Skeletal muscle tissue (tissue), 4 donors: Measurements from ENCODE around the gene LCNL1. TPM values are rescaled to one million over a fixed set of nuclear protein-coding genes. Genes with fewer than 3 reads are reported as not detected.

Experiments used
- H3K27ac ChIP-seq: one replicate; pipeline ENCODE4 v1.7.0; 2013; ENCODE audit warnings: mild to moderate bottlenecking, low read depth, low read length, inconsistent platforms
- H3K27me3 ChIP-seq, 3 donors: one replicate each; pipeline ENCODE4 v1.7.0; 2013; ENCODE audit warnings: low read length in 3 of 3; ENCODE audit not compliant: control insufficient read depth in 3 of 3, insufficient read depth in 3 of 3
- H3K36me3 ChIP-seq, 3 donors: one replicate each; pipeline ENCODE4 v1.7.0; 2013; ENCODE audit warnings: low read length in 3 of 3; ENCODE audit not compliant: control insufficient read depth in 3 of 3, insufficient read depth in 3 of 3
- H3K4me1 ChIP-seq, 3 donors: one replicate each; pipeline ENCODE4 v1.7.0; 2013; ENCODE audit warnings: low read length in 3 of 3, mild to moderate bottlenecking in 3 of 3; ENCODE audit not compliant: control insufficient read depth in 3 of 3, insufficient read depth in 3 of 3
- H3K4me3 ChIP-seq, 3 donors: one replicate each; pipeline ENCODE4 v1.7.0; 2013; ENCODE audit warnings: low read length in 3 of 3
- H3K9ac ChIP-seq, 3 donors: one replicate each; pipeline ENCODE4 v1.7.0; 2013; ENCODE audit warnings: low read length in 3 of 3, mild to moderate bottlenecking in 3 of 3, moderate library complexity in 2 of 3, low read depth in 1 of 3
- H3K9me3 ChIP-seq, 3 donors: one replicate each; pipeline ENCODE4 v1.7.0; 2013; ENCODE audit warnings: low read length in 3 of 3; ENCODE audit not compliant: control insufficient read depth in 3 of 3
- total RNA-seq: library from RNA; depleted of rRNA; stranded (reverse); fragments of >200 nt; gene quantifications from one replicate; pipeline ENCODE4 v1.2.3, GENCODE V29; 2014
- donor health status: Osteomylitis.

LCNL1 gene
- total RNA-seq, result under 0.01 TPM

- Histone ChIP-seq H3K4me1 (peaks cover 1 to 18% (median 12%) of the 10 kb centered on the region in 3 donors), H3K36me3 (no peaks in the 10 kb centered on the region), H3K4me3 (no peak within 1 kb of the TSS), H3K27ac (no peak within 1 kb of the TSS), H3K27me3 (peaks cover 21 to 33% (median 30%) of the 10 kb centered on the region in 3 donors), H3K9ac (no peak within 1 kb of the TSS), H3K9me3 (no peaks in the 10 kb centered on the region)
Measured at GRCh38 chr9:136982232-136983051, at the start of gene LCNL1. Gene LCNL1 (plus strand): TSS chr9:136982993. CDS start chr9:136983587, 594 bp downstream.

DNA sequence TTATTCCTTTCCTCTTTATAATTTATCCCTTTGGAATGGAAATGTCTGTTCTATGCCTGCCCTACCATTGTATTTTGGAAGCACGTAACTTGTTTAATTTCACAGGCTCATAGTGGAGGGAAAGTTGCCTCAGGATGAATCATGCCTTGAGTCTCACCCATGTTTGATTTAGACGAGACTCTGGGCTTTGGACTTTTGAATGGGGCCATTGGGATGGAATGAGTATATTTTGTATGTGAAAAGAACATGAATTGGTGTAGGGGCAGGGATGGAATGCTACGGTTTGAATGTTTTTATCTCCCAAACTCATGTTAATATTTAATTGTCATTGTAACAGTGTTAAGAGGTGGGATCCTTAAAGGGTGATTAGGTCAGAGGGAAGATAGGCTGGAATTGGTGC lies 48.5 kb upstream of the LCNL1 start:
- Histone ChIP-seq H3K9ac (no peak overlapping the region), H3K9me3 (no peaks in the 10 kb centered on the region), H3K36me3 (peaks cover 0 to 4% (median 0%) of the 10 kb centered on the region in 3 donors), H3K4me1 (peaks cover 10 to 27% (median 15%) of the 10 kb centered on the region in 3 donors), H3K27me3 (no peaks in the 10 kb centered on the region), H3K4me3 (no peak overlapping the region), H3K27ac (no peak overlapping the region)

DNA sequence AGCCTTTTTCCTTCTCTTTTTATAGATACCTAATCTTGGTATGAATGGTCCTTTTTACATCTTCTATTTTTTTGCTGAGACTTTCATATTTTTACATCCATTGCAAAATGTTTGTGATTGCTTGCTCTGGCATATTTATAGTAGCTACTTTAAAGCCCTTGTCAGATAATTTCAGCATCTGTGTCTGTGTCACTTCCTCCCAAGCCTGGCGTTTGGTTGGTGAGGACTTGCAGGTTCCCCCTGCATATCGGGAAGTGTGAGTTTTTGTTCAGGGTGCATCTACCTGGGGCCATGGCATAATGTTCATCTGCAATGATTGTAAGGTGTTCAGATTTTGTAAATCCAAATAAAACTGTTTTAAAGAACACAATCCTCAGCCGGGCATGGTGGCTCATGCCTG lies 47.1 kb upstream of the LCNL1 start:
- no peaks in the 10 kb centered on the region for H3K9me3 ChIP-seq
- H3K9ac ChIP-seq, result no peak overlapping the region
- H3K4me3 ChIP-seq, result no peak overlapping the region
- peaks cover 13 to 29% (median 13%) of the 10 kb centered on the region in 3 donors for H3K4me1 ChIP-seq
- no peaks in the 10 kb centered on the region for H3K27me3 ChIP-seq
- no peak overlapping the region for H3K27ac ChIP-seq
- H3K36me3 ChIP-seq, result peaks cover 5 to 9% (median 5%) of the 10 kb centered on the region in 3 donors

DNA sequence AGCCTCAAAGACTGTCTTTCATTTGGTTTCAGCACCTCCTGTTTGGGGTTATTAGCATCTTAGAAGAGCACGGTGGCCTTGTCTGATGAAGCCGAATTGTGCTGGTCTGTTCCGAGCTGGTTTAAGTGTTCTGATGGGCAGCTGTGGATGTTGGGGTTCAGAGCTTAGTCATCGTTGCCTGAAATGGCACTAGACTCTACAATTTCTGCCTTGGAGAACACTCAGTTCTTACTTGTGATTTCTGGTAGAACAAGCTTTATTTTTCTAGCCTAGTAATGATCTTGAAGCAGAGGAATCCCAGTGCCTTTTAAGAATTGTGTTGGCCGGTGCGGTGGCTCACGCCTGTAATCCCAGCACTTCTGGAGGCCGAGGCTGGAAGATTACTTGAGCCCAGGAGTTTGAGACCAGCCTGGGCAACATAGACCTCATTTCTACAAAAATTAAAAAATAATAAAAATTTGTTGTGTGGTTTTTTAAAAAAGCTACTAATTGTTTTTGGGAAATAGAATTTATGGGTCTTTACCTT lies 46.1 kb upstream of the LCNL1 start:
- H3K4me3 ChIP-seq, result no peak overlapping the region
- H3K27me3 ChIP-seq, result no peaks in the 10 kb centered on the region
- no peak overlapping the region for H3K27ac ChIP-seq
- H3K9ac ChIP-seq, result no peak overlapping the region
- peaks cover 21 to 39% (median 23%) of the 10 kb centered on the region in 3 donors for H3K4me1 ChIP-seq
- peaks cover 16 to 19% (median 16%) of the 10 kb centered on the region in 3 donors for H3K36me3 ChIP-seq
- peaks cover 0 to 2% (median 0%) of the 10 kb centered on the region in 3 donors for H3K9me3 ChIP-seq

GRCh38 chr9:136937186-136938001 lies 45.4 kb upstream of the LCNL1 start:
- peaks cover 22 to 46% (median 30%) of the 10 kb centered on the region in 3 donors for H3K4me1 ChIP-seq
- H3K36me3 ChIP-seq, result peaks cover 22 to 25% (median 23%) of the 10 kb centered on the region in 3 donors
- H3K27ac ChIP-seq, result peak overlapping the region; percentile 2
- peaks cover 0 to 2% (median 0%) of the 10 kb centered on the region in 3 donors for H3K9me3 ChIP-seq
- peak overlapping the region in 1 of 3 donors; percentile 16 for H3K9ac ChIP-seq
- H3K27me3 ChIP-seq, result no peaks in the 10 kb centered on the region
- no peak overlapping the region for H3K4me3 ChIP-seq

DNA sequence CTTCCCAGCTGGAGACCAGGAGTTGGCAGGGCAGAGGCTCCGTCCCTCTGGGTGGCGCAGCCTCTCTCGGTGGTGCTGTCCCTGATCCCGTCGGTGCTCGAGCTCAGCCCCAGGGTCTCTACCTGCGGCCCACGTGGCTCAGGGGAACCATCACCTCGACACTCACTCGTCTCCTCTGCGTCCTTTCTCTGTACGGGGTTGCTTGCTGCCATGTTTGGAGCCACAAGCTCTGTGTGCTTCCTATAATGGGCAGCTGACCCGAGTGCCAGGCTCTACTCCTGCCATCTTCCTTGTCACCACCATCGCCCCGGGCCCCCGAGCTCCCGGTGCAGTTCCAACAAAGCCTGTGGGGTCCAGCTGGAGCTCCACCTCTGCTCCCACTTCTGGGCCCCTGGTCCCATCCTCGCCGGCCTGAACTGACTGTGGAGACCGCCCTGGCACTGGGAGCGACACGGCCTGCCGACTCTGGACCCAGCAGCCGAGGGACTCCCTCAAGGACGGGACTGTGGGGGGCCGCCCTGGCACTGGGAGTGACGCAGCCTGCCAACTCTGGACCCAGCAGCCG lies 43.3 kb upstream of the LCNL1 start:
- Histone ChIP-seq H3K9ac (peak overlapping the region; percentile 61 to 98 (median 70)), H3K27ac (peak overlapping the region; percentile 97), H3K4me1 (peaks cover 35 to 54% (median 43%) of the 10 kb centered on the region in 3 donors), H3K36me3 (peaks cover 25 to 32% (median 29%) of the 10 kb centered on the region in 3 donors), H3K27me3 (no peaks in the 10 kb centered on the region), H3K9me3 (peaks cover 0 to 2% (median 0%) of the 10 kb centered on the region in 3 donors), H3K4me3 (peak overlapping the region in 1 of 3 donors; percentile 49)

DNA sequence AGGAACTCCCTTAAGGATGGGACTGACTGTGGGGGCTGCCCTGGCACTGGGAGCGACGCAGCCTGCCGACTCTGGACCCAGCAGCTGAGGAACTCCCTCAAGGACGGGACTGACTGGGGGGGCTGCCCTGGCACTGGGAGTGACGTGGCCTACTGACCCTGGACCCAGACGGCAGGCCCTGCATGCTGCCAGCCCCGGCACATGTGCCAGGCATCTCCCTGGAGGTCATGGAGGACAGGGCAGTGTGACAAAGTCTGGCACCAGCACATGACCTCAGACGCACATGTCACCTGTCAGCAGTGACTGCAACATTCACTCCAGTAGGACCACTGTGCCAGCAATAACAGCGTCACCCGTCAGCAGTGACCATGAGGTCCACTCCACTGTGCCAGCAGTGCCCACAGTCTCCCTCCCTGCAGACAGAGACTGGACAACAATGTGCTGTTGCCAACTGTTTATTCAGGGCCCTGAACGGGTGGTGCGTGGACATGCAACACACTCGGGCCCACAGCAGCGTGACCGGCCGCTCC lies 42.7 kb upstream of the LCNL1 start:
- peak overlapping the region; percentile 97 for H3K27ac ChIP-seq
- H3K4me1 ChIP-seq, result peaks cover 35 to 58% (median 47%) of the 10 kb centered on the region in 3 donors
- peaks cover 25 to 32% (median 29%) of the 10 kb centered on the region in 3 donors for H3K36me3 ChIP-seq
- no peaks in the 10 kb centered on the region for H3K27me3 ChIP-seq
- peaks cover 0 to 2% (median 0%) of the 10 kb centered on the region in 3 donors for H3K9me3 ChIP-seq
- H3K4me3 ChIP-seq, result peak overlapping the region in 2 of 3 donors; percentile 40 to 90
- peak overlapping the region; percentile 70 to 98 (median 70) for H3K9ac ChIP-seq

DNA sequence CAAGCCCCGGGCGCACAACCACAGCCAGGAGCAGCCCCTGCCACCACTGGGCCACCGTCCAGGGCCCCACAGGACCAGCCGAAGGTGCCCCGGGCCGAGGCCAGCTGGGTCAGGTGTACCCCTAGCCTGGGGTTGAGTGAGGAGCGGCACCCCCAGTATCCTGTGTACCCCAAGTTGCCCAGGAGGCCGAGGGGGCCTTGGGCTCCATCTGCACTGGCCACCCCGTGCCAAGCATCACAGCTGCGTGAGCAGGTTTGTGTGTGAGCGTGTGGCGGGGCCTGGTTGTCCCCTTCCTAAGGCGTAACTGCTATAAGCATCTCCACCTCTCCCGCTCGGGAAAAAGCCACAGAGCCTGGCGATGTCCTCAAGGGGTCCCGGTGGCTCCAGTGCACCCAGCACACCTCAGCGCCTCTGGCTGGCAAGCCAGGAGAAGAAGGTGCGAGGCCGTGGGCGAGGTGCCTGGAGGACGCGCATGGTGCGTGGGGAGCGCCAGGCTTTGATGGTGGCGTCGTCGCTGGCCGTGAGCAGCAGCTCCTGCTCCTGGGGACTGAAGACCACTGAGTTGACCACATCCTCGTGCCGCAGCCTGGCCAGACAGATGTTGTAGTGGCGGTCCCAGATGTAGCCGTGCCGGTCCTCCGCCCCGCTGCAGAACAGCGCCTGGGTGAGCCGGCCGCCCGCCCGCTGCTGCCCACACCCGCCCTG lies 42.1 kb upstream of the LCNL1 start:
- Histone ChIP-seq H3K4me3 (peak overlapping the region in 2 of 3 donors; percentile 40 to 90), H3K9me3 (peaks cover 0 to 2% (median 0%) of the 10 kb centered on the region in 3 donors), H3K9ac (peak overlapping the region; percentile 62 to 98 (median 70)), H3K4me1 (peaks cover 35 to 60% (median 47%) of the 10 kb centered on the region in 3 donors), H3K36me3 (peaks cover 25 to 32% (median 29%) of the 10 kb centered on the region in 3 donors), H3K27me3 (no peaks in the 10 kb centered on the region), H3K27ac (peak overlapping the region; percentile 97)
